Prostate gland (tissue), 2 donors: ENCODE data around the gene SYNE1.

ENCODE experiments used
- POLR2A ChIP-seq: fragments of 450-650 bp; IDR thresholded peaks from one replicate; pipeline ENCODE4 v1.6.1; 2016; ENCODE audit warnings: antibody characterized with exemption, mild to moderate bottlenecking
- POLR2AphosphoS5 ChIP-seq: sonication (generic); formaldehyde crosslinking; IDR thresholded peaks from one replicate; pipeline ENCODE4 v1.6.1; 2017; ENCODE audit warnings: antibody characterized with exemption
- TF ChIP-seq, protein P1 (sequence below), 4 experiments: fragments of 200-600 bp in 2 of 4; fragments of 450-650 bp in 2 of 4; sonication (generic) in 2 of 4; IDR thresholded peaks; 1 replicate in 3 of 4; 2 replicates in 1 of 4; pipeline ENCODE4 v1.5.1; 2016 to 2019; ENCODE audit warnings: antibody characterized with exemption in 4 of 4, mild to moderate bottlenecking in 2 of 4, moderate library complexity in 2 of 4

DNA sequence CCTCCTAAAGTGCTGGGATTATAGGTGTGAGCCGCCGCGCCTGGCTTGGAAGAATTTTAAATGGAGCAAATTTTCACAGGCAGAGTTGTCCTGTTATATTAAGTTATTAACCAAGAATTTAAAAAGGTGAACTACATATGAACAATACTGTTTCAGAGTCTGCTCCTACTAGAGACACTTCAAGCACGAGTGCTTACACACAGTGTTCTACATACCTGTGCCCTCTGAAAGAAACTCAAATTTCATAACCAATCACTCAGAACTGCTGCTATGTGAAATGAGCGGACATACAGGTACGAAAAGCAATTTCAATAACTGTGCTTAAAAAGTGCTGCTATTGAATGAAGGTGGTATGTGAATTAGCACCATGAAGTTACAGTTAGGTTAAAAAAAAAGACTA lies 262.0 kb downstream of the SYNE1 start:
- TF ChIP-seq, protein P1, sequence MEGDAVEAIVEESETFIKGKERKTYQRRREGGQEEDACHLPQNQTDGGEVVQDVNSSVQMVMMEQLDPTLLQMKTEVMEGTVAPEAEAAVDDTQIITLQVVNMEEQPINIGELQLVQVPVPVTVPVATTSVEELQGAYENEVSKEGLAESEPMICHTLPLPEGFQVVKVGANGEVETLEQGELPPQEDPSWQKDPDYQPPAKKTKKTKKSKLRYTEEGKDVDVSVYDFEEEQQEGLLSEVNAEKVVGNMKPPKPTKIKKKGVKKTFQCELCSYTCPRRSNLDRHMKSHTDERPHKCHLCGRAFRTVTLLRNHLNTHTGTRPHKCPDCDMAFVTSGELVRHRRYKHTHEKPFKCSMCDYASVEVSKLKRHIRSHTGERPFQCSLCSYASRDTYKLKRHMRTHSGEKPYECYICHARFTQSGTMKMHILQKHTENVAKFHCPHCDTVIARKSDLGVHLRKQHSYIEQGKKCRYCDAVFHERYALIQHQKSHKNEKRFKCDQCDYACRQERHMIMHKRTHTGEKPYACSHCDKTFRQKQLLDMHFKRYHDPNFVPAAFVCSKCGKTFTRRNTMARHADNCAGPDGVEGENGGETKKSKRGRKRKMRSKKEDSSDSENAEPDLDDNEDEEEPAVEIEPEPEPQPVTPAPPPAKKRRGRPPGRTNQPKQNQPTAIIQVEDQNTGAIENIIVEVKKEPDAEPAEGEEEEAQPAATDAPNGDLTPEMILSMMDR (IDR thresholded peaks at IDR 0.05) = no peak
- TF ChIP-seq POLR2A (no peak), POLR2AphosphoS5 (no peak)
